GM12864 (cell line): ENCODE data around the gene MMP2.

ENCODE experiments used
- DNase-seq: peaks from one replicate; pipeline ENCODE4 v3.0.0-alpha.2; 2011; ENCODE audit warnings: low read depth
- H3K4me3 ChIP-seq: 2 replicates; pipeline ENCODE4 v1.5.1; 2011; ENCODE audit warnings: mild to moderate bottlenecking, low read depth, low read length, control low read depth
- CTCF ChIP-seq: IDR thresholded peaks from 2 replicates; pipeline ENCODE4 v1.5.1; 2011; ENCODE audit warnings: low read depth, mild to moderate bottlenecking, moderate library complexity, low read length, control low read depth, inconsistent platforms; ENCODE audit errors: missing control alignments

MMP2 gene

GRCh38 chr16:55491691-55492090 lies 12.7 kb downstream of the MMP2 start:
- TF ChIP-seq CTCF = no peak
- DNase-seq = no peak
- no peak overlapping the region for H3K4me3 ChIP-seq

- no peak for TF ChIP-seq CTCF
- no peak overlapping the region for H3K4me3 ChIP-seq
- DNase-seq = no peak
These were observed 13.9 kb downstream of the MMP2 start for GRCh38 chr16:55492756-55493380.

GRCh38 chr16:55494994-55495421 lies 16.0 kb downstream of the MMP2 start:
- DNase-seq = no peak
- H3K4me3 ChIP-seq = no peak overlapping the region
- TF ChIP-seq CTCF = no peak

- no peak for DNase-seq
- no peak for TF ChIP-seq CTCF
- H3K4me3 ChIP-seq = no peak overlapping the region
These were observed 16.8 kb downstream of the MMP2 start for GRCh38 chr16:55495616-55496289.

GRCh38 chr16:55496509-55497145 lies 17.6 kb downstream of the MMP2 start:
- no peak for TF ChIP-seq CTCF
- no peak overlapping the region for H3K4me3 ChIP-seq
- DNase-seq = no peak

- no peak overlapping the region for H3K4me3 ChIP-seq
- DNase-seq = no peak
- TF ChIP-seq CTCF = no peak
These were observed 18.6 kb downstream of the MMP2 start for GRCh38 chr16:55497558-55497957.
